Spleen (tissue), 11 donors: ENCODE results near the gene SYNM. TPM values are rescaled to one million over a fixed set of nuclear protein-coding genes. Genes with fewer than 3 reads are reported as not detected.

Source experiments
- DNase-seq: peaks from one replicate; pipeline ENCODE4 v3.0.0-alpha.2; 2020
- H3K27ac ChIP-seq, 8 donors: fragments of 200-600 bp; sonication (generic) in 7 of 8; 1 replicate in 4 of 8; 2 replicates in 4 of 8; pipeline versions ENCODE4 v1.5.0 to v1.8.0; 2016 to 2021; ENCODE audit warnings: inconsistent platforms in 4 of 8, mild to moderate bottlenecking in 4 of 8, moderate library complexity in 1 of 8
- H3K27me3 ChIP-seq, 7 donors: fragments of 200-600 bp; sonication (generic) in 6 of 7; replicated peaks in 1 of 7; 1 replicate in 4 of 7; 2 replicates in 3 of 7; pipeline versions ENCODE4 v1.5.0 to v1.8.0; 2016 to 2021; ENCODE audit warnings: inconsistent platforms in 3 of 7, mild to moderate bottlenecking in 1 of 7
- H3K36me3 ChIP-seq, 6 donors: fragments of 200-600 bp; sonication (generic) in 5 of 6; 1 replicate in 4 of 6; 2 replicates in 2 of 6; pipeline versions ENCODE4 v1.5.0 to v1.8.0; 2016 to 2021; ENCODE audit warnings: inconsistent platforms in 2 of 6
- H3K4me1 ChIP-seq, 6 donors: fragments of 200-600 bp; sonication (generic) in 5 of 6; 1 replicate in 3 of 6; 2 replicates in 3 of 6; pipeline versions ENCODE4 v1.5.0 to v1.8.0; 2016 to 2021; ENCODE audit warnings: inconsistent platforms in 3 of 6
- H3K4me3 ChIP-seq, 8 donors: fragments of 200-600 bp; sonication (generic) in 7 of 8; 1 replicate in 4 of 8; 2 replicates in 4 of 8; pipeline versions ENCODE4 v1.5.0 to v1.8.0; 2016 to 2021; ENCODE audit warnings: inconsistent platforms in 4 of 8, mild to moderate bottlenecking in 4 of 8, moderate library complexity in 2 of 8
- H3K9me3 ChIP-seq, 8 donors: fragments of 200-600 bp; sonication (generic) in 7 of 8; 1 replicate in 4 of 8; 2 replicates in 4 of 8; pipeline versions ENCODE4 v1.5.0 to v1.8.0; 2016 to 2021; ENCODE audit warnings: inconsistent platforms in 4 of 8
- POLR2A ChIP-seq, 3 donors: fragments of 450-650 bp; IDR thresholded peaks; one replicate each; pipeline ENCODE4 v1.5.1; 2017; ENCODE audit warnings: antibody characterized with exemption in 3 of 3, mild to moderate bottlenecking in 1 of 3
- POLR2AphosphoS5 ChIP-seq, 3 donors: sonication (generic); formaldehyde crosslinking; IDR thresholded peaks; one replicate each; pipeline ENCODE4 v1.5.1; 2017; ENCODE audit warnings: antibody characterized with exemption in 3 of 3
- WGBS, 5 donors: extraction: QIAGEN DNeasy Blood & Tissue Kit in 3 of 5; methylation state at CpG; one replicate each; pipeline versions ENCODE4 v1.1.5 to v1.1.7; 2013 to 2018; 5-methylcytosine and 5-hydroxymethylcytosine counted together
- intact Hi-C: fragments of 100-400 bp; cut with DNase I; formaldehyde crosslinking; loops from one replicate; pipeline ENCODE4 v1.15.0; 2023; ENCODE audit warnings: low total_unique reads
- polyA plus RNA-seq, 3 donors: library from polyadenylated mRNA; stranded (reverse); fragments of 200-250 nt; gene quantifications; one replicate each; pipeline ENCODE4 v1.2.1, GENCODE V29; 2013
- total RNA-seq, 7 donors: library from RNA; depleted of rRNA in 3 of 7; stranded (reverse); fragments of >200 nt in 3 of 7; fragmentation: NEBNext Ultra II Directional in 4 of 7; extraction: Animal tissue kit (Norgen Biotek cat#: 25700) in 4 of 7; gene quantifications; one replicate each; pipeline versions ENCODE4 v1.1.0 to v1.2.1, GENCODE V29; 2016 to 2021
- TF ChIP-seq, protein P1 (sequence below), 11 experiments: fragments of 200-600 bp in 7 of 11; fragments of 450-650 bp in 4 of 11; sonication (generic) in 4 of 11; IDR thresholded peaks in 8 of 11; conservative IDR thresholded peaks in 3 of 11; 1 replicate in 7 of 11; 2 replicates in 4 of 11; pipeline versions ENCODE4 v1.4.0 to v1.8.0; 2016 to 2021; ENCODE audit warnings: antibody characterized with exemption in 11 of 11, inconsistent platforms in 4 of 11, mild to moderate bottlenecking in 1 of 11
- donor health status: healthy with polysubstance abuse.
- donor health status: DM: no; HTN: no; CAD: no; lungs with moderate emphysema.
- donor health status: DM: no; HTN: no; CAD: no.
- donor health status: Bipolar disorder and iron deficiency.
- donor health status: healthy.
- donor health status: DM: no; HTN: no; CAD: no.
- donor health status: DM: yes; HTN: yes; CAD: no.

SYNM gene
- total and polyA plus RNA-seq, 10 donors: 3.3 to 10.7 (median 4.1) TPM

DNA sequence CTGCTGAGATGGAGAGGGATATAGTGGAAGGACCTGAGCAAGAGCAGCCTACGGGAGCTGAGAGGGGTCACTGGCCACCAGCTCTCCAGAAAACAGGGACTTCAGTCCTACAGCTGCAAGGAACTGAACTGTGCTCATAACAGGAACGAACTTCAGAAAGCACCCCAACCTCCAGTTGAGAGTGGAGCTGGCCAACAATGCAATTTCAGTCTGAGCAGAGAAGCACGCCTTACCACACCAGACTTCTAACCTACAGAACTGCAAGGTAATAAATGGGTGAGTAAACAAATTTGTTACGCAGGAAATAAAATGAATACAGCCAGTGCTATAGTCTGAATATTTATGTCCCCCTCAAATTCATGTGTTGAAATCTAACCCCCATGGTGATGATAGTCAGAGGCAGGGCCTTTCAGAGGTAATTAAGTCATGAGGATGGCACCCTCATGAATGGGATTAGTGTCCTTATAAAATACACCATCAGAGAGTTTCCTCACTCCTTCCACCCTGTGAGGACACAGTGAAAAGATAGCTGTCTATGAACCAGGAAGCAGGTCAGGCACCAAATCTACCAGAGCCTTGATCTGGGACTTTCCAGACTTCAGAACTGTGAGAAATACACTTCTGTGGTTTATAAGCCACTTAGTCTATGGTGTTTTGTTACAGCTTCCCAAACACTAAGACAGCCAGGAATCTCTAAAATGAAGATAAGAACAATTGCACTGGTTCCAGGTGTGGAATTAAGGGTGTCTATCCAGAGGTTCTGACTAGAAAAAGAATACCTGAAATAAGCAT, 58.6 kb downstream of the SYNM start:
- no peaks in the 10 kb centered on the region for H3K9me3 ChIP-seq
- WGBS, 5 donors: 72 to 95% (median 84%) methylated on average over 4 of the region's 4 CpGs
- H3K4me1 ChIP-seq: peaks cover 0 to 14% (median 0%) of the 10 kb centered on the region in 6 donors
- H3K27me3 ChIP-seq: no peaks in the 10 kb centered on the region
- no peak overlapping the region for H3K27ac ChIP-seq
- no peak for DNase-seq
- TF ChIP-seq, protein P1, sequence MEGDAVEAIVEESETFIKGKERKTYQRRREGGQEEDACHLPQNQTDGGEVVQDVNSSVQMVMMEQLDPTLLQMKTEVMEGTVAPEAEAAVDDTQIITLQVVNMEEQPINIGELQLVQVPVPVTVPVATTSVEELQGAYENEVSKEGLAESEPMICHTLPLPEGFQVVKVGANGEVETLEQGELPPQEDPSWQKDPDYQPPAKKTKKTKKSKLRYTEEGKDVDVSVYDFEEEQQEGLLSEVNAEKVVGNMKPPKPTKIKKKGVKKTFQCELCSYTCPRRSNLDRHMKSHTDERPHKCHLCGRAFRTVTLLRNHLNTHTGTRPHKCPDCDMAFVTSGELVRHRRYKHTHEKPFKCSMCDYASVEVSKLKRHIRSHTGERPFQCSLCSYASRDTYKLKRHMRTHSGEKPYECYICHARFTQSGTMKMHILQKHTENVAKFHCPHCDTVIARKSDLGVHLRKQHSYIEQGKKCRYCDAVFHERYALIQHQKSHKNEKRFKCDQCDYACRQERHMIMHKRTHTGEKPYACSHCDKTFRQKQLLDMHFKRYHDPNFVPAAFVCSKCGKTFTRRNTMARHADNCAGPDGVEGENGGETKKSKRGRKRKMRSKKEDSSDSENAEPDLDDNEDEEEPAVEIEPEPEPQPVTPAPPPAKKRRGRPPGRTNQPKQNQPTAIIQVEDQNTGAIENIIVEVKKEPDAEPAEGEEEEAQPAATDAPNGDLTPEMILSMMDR (IDR thresholded peaks at IDR 0.05 in 8 of 11, conservative IDR thresholded peaks at IDR 0.05 in 3 of 11): no peak
- TF ChIP-seq POLR2A (IDR thresholded peaks at IDR 0.05): no peak
- TF ChIP-seq POLR2AphosphoS5 (IDR thresholded peaks at IDR 0.05): no peak
- H3K4me3 ChIP-seq: no peak overlapping the region
- H3K36me3 ChIP-seq: peaks cover 0 to 7% (median 2%) of the 10 kb centered on the region in 6 donors
- intact Hi-C loops: no loop called here

DNA sequence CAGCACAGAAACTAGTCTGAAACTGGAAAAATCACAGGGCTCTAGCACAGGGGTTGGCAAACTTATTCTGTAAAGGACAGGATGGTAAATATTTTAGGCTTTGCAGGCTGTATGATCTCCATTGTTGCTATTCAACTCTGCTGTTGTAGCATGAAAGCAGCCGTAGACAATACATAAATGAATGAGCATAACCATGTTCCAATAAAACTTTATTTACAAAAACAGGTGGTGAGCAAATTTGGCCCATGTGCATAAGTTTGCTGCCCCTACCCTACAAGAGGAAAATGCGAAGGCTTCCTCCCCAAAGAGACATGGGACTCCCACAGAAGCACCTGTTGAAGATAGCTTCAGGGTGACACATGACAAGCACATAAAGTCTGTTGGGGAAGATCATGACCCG, 59.2 kb downstream of the SYNM start:
- Histone ChIP-seq H3K27me3 (no peaks in the 10 kb centered on the region), H3K27ac (no peak overlapping the region), H3K9me3 (no peaks in the 10 kb centered on the region), H3K4me3 (no peak overlapping the region), H3K36me3 (peaks cover 0 to 7% (median under 1%) of the 10 kb centered on the region in 6 donors), H3K4me1 (peaks cover 0 to 14% (median 0%) of the 10 kb centered on the region in 6 donors)
- intact Hi-C loops: no loop called here
- DNase-seq: no peak
- WGBS, 5 donors: 86 to 95% (median 90%) methylated on average over 3 of the region's 3 CpGs
- TF ChIP-seq, protein P1 (IDR thresholded peaks at IDR 0.05 in 8 of 11, conservative IDR thresholded peaks at IDR 0.05 in 3 of 11): no peak
- TF ChIP-seq POLR2A (IDR thresholded peaks at IDR 0.05): no peak
- no peak for TF ChIP-seq POLR2AphosphoS5 (IDR thresholded peaks at IDR 0.05)

DNA sequence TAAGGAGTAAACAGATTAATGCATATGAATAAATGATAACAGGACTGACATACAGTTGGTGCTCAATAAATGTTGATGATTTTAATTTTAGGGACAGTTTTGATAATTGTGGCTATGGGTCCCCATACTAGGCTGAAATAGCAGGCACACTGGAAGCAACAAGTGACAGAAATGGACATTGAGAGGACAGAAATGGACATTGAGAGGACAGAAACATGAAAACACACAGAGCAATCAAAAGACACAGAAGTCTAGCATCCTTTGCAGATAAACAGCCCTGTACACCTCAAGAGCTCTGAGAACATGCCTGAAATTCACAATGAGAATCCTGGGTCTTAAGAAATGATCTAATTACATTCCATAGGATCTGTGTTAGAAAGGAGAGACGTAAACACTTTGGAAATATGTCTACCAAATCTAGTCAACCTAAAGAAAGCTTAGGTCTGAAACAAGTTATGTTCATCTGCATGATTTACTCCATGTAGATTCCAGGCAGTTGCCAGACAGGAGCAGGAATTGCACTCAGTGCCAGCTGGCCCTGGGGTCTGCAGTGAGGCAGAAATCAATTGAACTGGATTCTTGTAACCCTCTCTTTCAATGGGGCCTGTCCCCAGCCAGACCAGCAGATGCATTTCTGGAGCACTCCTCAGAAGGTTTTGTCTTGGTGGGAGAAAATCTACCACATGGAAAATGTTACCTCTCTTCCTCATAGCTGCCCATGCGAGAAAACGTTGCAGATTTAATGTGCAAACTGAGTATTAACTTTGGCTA, 60.3 kb downstream of the SYNM start:
- TF ChIP-seq POLR2AphosphoS5 (IDR thresholded peaks at IDR 0.05) (no peak), POLR2A (IDR thresholded peaks at IDR 0.05) (no peak)
- TF ChIP-seq, protein P1 (IDR thresholded peaks at IDR 0.05 in 8 of 11, conservative IDR thresholded peaks at IDR 0.05 in 3 of 11): no peak
- Histone ChIP-seq H3K27me3 (no peaks in the 10 kb centered on the region), H3K4me3 (no peak overlapping the region), H3K36me3 (peaks cover 0 to 16% (median 0%) of the 10 kb centered on the region in 6 donors), H3K27ac (no peak overlapping the region), H3K9me3 (no peaks in the 10 kb centered on the region), H3K4me1 (peaks cover 0 to 14% (median 0%) of the 10 kb centered on the region in 6 donors)
- DNase-seq: no peak
- intact Hi-C loops: no loop called here
- 89 to 98% (median 91%) methylated on average over 3 of the region's 3 CpGs for WGBS, 5 donors
